ENCODE results near the gene ADCK1. TPM values are rescaled to one million over a fixed set of nuclear protein-coding genes. Genes with fewer than 3 reads are reported as not detected.
"Not testable (repeated sequence)": the region's sequence is repeated elsewhere in the genome, so short reads cannot be mapped to it uniquely, and the experiment has no call there.

ADCK1 gene
- polyA plus RNA-seq, 1 experiment = 4.8 TPM

DNA sequence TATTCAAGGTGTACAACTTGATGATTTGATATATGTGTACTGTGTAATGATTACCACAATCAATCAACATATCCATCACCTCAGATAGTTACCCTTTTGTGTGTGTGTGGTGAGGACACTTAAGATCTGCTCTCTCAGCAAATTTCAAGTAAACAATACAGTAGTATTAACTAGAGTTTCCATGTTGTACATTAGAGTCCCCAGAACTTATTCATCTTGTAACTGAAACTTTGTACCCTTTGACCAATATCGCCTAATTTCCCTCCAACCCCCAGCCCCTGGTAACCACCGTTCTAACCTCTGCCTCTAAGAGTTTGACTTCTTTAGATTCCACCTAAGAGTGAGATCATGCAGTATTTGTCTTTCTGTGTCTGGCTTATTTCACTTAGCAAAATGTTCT is 12.1 kb downstream of the ADCK1 start:
- ChIA-PET CTCF (no interaction called here), POLR2A (no interaction called here)
- H3K27me3 ChIP-seq (ENCODE audit: control insufficient read depth, insufficient read depth, low read length) = no peaks in the 10 kb centered on the region
- no peak overlapping the region for H3K4me3 ChIP-seq (ENCODE audit: low read depth, low read length)
- H3K27ac ChIP-seq (ENCODE audit: low read depth, low read length) = no peak overlapping the region
- no peak for DNase-seq (ENCODE audit: low read depth, low spot score)
- H3K9me3 ChIP-seq (ENCODE audit: control insufficient read depth, insufficient read depth, low read length) = no peaks in the 10 kb centered on the region
- TF ChIP-seq, protein P1, sequence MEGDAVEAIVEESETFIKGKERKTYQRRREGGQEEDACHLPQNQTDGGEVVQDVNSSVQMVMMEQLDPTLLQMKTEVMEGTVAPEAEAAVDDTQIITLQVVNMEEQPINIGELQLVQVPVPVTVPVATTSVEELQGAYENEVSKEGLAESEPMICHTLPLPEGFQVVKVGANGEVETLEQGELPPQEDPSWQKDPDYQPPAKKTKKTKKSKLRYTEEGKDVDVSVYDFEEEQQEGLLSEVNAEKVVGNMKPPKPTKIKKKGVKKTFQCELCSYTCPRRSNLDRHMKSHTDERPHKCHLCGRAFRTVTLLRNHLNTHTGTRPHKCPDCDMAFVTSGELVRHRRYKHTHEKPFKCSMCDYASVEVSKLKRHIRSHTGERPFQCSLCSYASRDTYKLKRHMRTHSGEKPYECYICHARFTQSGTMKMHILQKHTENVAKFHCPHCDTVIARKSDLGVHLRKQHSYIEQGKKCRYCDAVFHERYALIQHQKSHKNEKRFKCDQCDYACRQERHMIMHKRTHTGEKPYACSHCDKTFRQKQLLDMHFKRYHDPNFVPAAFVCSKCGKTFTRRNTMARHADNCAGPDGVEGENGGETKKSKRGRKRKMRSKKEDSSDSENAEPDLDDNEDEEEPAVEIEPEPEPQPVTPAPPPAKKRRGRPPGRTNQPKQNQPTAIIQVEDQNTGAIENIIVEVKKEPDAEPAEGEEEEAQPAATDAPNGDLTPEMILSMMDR (IDR thresholded peaks at IDR 0.05; ENCODE audit: low read depth, low read length) = no peak

DNA sequence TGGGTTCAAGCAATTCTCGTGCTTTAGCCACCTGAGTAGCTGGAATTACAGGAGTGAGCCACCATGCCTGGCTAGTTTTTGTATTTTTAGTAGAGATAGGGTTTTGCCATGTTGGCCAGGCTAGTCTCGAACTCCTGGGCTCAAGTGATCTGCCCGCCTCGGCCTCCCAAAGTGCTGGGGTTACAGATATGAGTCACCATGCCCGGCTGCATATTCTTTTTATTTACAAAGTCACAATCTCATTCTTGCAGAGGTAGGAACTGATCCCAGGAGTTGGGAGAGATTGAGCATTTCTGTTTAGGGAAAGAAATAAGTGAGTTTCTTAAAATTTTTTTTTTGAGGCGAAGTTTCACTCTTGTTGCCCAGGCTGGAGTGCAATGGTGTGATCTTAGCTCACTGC is 12.8 kb downstream of the ADCK1 start:
- H3K4me3 ChIP-seq (ENCODE audit: low read depth, low read length); H3K9me3 ChIP-seq (ENCODE audit: control insufficient read depth, insufficient read depth, low read length); DNase-seq (ENCODE audit: low read depth, low spot score); POLR2A ChIA-PET; CTCF ChIA-PET; H3K27me3 ChIP-seq (ENCODE audit: control insufficient read depth, insufficient read depth, low read length); H3K27ac ChIP-seq (ENCODE audit: low read depth, low read length): not testable (repeated sequence)

DNA sequence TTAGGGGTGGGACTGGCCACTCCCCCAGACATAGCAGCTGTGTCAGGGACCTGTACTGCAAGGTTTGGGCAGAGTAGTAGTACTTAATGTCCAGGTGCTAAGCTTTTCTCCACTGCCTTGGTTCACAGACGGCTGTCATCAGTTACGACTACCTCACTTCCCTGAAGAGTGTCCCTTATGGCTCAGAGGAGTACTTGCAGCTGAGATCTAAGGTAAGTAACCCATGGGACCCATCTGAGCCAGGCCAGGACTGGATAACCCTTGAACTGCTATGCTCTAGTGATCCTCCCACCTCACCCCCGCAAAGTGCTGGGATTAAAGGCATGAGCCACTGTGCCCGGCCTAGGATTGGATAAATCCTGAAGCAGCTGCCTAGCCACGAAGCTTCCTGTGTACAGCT is 22.4 kb downstream of the ADCK1 start:
- CTCF ChIA-PET = no interaction called here
- TF ChIP-seq, protein P1 (IDR thresholded peaks at IDR 0.05; ENCODE audit: low read depth, low read length) = no peak
- POLR2A ChIA-PET = no interaction called here

DNA sequence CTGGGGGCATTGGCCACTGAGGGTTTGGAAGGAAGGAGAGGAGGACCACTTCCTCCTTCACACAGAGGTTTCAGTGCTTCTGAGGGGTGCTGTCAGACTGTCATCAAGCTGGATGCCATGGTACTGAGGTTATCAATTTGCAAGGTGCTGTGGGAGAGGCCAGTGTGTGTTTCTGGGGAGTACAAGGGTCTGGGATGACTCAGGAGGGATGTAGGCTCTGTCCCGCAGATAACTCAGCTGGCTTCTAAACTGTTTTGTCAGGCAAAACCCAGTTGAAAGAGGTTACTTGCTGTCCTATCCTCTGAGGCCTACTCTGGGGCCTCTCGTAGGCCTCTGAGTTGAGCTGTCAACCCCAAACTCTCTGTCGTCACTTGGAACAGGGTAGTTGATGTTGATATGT is 22.8 kb downstream of the ADCK1 start:
- no peaks in the 10 kb centered on the region for H3K9me3 ChIP-seq (ENCODE audit: control insufficient read depth, insufficient read depth, low read length)
- no peak for DNase-seq (ENCODE audit: low read depth, low spot score)
- ChIA-PET POLR2A (no interaction called here), CTCF (no interaction called here)
- no peak overlapping the region for H3K4me3 ChIP-seq (ENCODE audit: low read depth, low read length)
- H3K27me3 ChIP-seq (ENCODE audit: control insufficient read depth, insufficient read depth, low read length) = no peaks in the 10 kb centered on the region
- TF ChIP-seq, protein P1 (IDR thresholded peaks at IDR 0.05; ENCODE audit: low read depth, low read length) = no peak
- H3K27ac ChIP-seq (ENCODE audit: low read depth, low read length) = no peak overlapping the region

More for the DNA sequence above, 22.4 kb downstream of the ADCK1 start:
- Histone ChIP-seq H3K27ac (ENCODE audit: low read depth, low read length) (no peak overlapping the region), H3K9me3 (ENCODE audit: control insufficient read depth, insufficient read depth, low read length) (no peaks in the 10 kb centered on the region), H3K4me3 (ENCODE audit: low read depth, low read length) (no peak overlapping the region), H3K27me3 (ENCODE audit: control insufficient read depth, insufficient read depth, low read length) (no peaks in the 10 kb centered on the region)
- DNase-seq (ENCODE audit: low read depth, low spot score) = no peak

DNA sequence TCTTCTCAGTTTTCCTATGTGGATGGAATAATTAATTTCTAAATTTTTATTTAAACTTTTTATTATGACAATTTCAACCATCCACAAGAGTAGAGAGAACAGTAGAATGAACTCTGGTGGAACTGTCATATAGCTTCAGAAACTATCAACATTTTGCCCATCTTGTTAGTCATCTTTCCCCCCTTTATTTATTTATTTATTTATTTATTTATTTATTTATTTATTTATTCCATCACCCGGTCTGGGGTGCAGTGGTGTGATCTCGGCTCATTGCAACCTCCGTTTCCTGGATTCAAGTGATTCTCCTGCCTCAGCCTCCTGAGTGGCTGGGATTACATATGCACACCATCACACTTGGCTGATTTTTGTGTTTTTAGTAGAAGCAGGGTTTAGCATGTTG is 23.5 kb downstream of the ADCK1 start:
- Histone ChIP-seq H3K27ac (ENCODE audit: low read depth, low read length) (no peak overlapping the region), H3K27me3 (ENCODE audit: control insufficient read depth, insufficient read depth, low read length) (no peaks in the 10 kb centered on the region), H3K4me3 (ENCODE audit: low read depth, low read length) (no peak overlapping the region), H3K9me3 (ENCODE audit: control insufficient read depth, insufficient read depth, low read length) (no peaks in the 10 kb centered on the region)
- ChIA-PET POLR2A (no interaction called here), CTCF (no interaction called here)
- TF ChIP-seq, protein P1 (IDR thresholded peaks at IDR 0.05; ENCODE audit: low read depth, low read length) = no peak
- no peak for DNase-seq (ENCODE audit: low read depth, low spot score)

DNA sequence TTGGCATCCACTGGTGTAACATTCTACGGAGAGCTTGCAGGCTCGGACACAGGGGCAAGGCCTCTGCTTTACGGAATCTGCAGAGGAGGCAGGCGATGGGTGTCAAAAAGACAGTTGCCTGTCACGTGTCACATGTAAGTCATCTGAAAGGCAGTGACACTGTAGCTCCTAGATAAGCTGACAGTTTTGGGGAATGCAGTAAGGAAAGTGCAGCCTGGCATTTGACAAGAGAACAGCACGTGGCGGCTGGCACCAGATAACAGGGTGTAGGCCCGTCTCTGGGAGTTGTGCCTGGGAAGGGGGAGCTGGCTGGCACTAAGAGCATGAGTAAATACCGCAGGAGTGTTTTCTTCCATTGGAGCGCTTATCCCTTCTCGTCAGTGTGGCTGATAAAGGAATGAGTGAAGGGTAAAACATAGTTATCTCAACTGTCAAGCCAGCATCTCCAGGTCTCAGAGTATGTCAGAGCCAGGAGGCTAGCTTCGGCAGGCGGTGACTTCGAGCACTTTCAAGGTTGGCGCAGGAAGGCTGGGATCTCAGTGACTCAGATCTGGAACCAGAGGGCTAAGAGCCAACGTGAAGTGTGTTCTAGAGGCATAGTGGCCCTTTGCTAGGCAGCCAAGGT is 26.1 kb downstream of the ADCK1 start:
- no peaks in the 10 kb centered on the region for H3K9me3 ChIP-seq (ENCODE audit: control insufficient read depth, insufficient read depth, low read length)
- CTCF ChIA-PET = no interaction called here
- no peak overlapping the region for H3K4me3 ChIP-seq (ENCODE audit: low read depth, low read length)
- POLR2A ChIA-PET = no interaction called here
- H3K27me3 ChIP-seq (ENCODE audit: control insufficient read depth, insufficient read depth, low read length) = no peaks in the 10 kb centered on the region
- TF ChIP-seq, protein P1 (IDR thresholded peaks at IDR 0.05; ENCODE audit: low read depth, low read length) = no peak
- no peak for DNase-seq (ENCODE audit: low read depth, low spot score)
- no peak overlapping the region for H3K27ac ChIP-seq (ENCODE audit: low read depth, low read length)

Measured in AG04450 (cell line).